ENCODE data around the gene PLCB1. TPM values are rescaled to one million over a fixed set of nuclear protein-coding genes. Genes with fewer than 3 reads are reported as not detected.

Gene PLCB1
- total RNA-seq, 1 donor from 2014 or later = 16.2 TPM

- Mint-ChIP-seq H3K36me3 (ENCODE audit: insufficient read depth) (no peaks in the 10 kb centered on the region), H3K4me1 (ENCODE audit: low read depth) (peaks cover 11% of the 10 kb centered on the region), H3K27ac (no peak overlapping the region), H3K4me3 (ENCODE audit: low read depth) (no peak overlapping the region), H3K27me3 (no peaks in the 10 kb centered on the region), H3K9me3 (ENCODE audit: low read depth) (no peaks in the 10 kb centered on the region)
- no peak for DNase-seq (ENCODE audit: low spot score, unreplicated experiment)
- no peak for TF ChIP-seq CTCF (IDR thresholded peaks at IDR 0.05; ENCODE audit: unreplicated experiment)
These were observed 281.6 kb downstream of the PLCB1 start for GRCh38 chr20:8413691-8414090.

GRCh38 chr20:8414586-8415274 lies 282.7 kb downstream of the PLCB1 start:
- no peak overlapping the region for H3K27ac Mint-ChIP-seq
- no peak for TF ChIP-seq CTCF (IDR thresholded peaks at IDR 0.05; ENCODE audit: unreplicated experiment)
- H3K9me3 Mint-ChIP-seq (ENCODE audit: low read depth) = no peaks in the 10 kb centered on the region
- no peak for DNase-seq (ENCODE audit: low spot score, unreplicated experiment)
- H3K4me1 Mint-ChIP-seq (ENCODE audit: low read depth) = peaks cover 11% of the 10 kb centered on the region
- H3K27me3 Mint-ChIP-seq = no peaks in the 10 kb centered on the region
- H3K4me3 Mint-ChIP-seq (ENCODE audit: low read depth) = no peak overlapping the region
- H3K36me3 Mint-ChIP-seq (ENCODE audit: insufficient read depth) = no peaks in the 10 kb centered on the region

GRCh38 chr20:8421981-8422380 lies 289.9 kb downstream of the PLCB1 start:
- Mint-ChIP-seq H3K4me1 (ENCODE audit: low read depth) (peaks cover 2% of the 10 kb centered on the region), H3K27me3 (no peaks in the 10 kb centered on the region), H3K36me3 (ENCODE audit: insufficient read depth) (no peaks in the 10 kb centered on the region), H3K4me3 (ENCODE audit: low read depth) (no peak overlapping the region), H3K27ac (no peak overlapping the region), H3K9me3 (ENCODE audit: low read depth) (no peaks in the 10 kb centered on the region)
- TF ChIP-seq CTCF (IDR thresholded peaks at IDR 0.05; ENCODE audit: unreplicated experiment) = no peak
- DNase-seq (ENCODE audit: low spot score, unreplicated experiment) = no peak

- no peak for DNase-seq (ENCODE audit: low spot score, unreplicated experiment)
- H3K4me1 Mint-ChIP-seq (ENCODE audit: low read depth) = peaks cover 5% of the 10 kb centered on the region
- H3K4me3 Mint-ChIP-seq (ENCODE audit: low read depth) = no peak overlapping the region
- H3K27ac Mint-ChIP-seq = no peak overlapping the region
- H3K9me3 Mint-ChIP-seq (ENCODE audit: low read depth) = no peaks in the 10 kb centered on the region
- H3K36me3 Mint-ChIP-seq (ENCODE audit: insufficient read depth) = no peaks in the 10 kb centered on the region
- no peak for TF ChIP-seq CTCF (IDR thresholded peaks at IDR 0.05; ENCODE audit: unreplicated experiment)
- no peaks in the 10 kb centered on the region for H3K27me3 Mint-ChIP-seq
These were observed 291.4 kb downstream of the PLCB1 start for GRCh38 chr20:8423482-8423881.

- no peak overlapping the region for H3K4me3 Mint-ChIP-seq (ENCODE audit: low read depth)
- H3K9me3 Mint-ChIP-seq (ENCODE audit: low read depth) = no peaks in the 10 kb centered on the region
- DNase-seq (ENCODE audit: low spot score, unreplicated experiment) = no peak
- H3K36me3 Mint-ChIP-seq (ENCODE audit: insufficient read depth) = no peaks in the 10 kb centered on the region
- peaks cover 5% of the 10 kb centered on the region for H3K4me1 Mint-ChIP-seq (ENCODE audit: low read depth)
- H3K27ac Mint-ChIP-seq = no peak overlapping the region
- no peaks in the 10 kb centered on the region for H3K27me3 Mint-ChIP-seq
- TF ChIP-seq CTCF (IDR thresholded peaks at IDR 0.05; ENCODE audit: unreplicated experiment) = no peak
These were observed 291.9 kb downstream of the PLCB1 start for GRCh38 chr20:8424010-8424409.

Data from progenitor cell of endocrine pancreas (in vitro differentiated cells).